GM19452 (cell line): Measurements from ENCODE around the gene IRS1.

ENCODE experiments used
- ATAC-seq: cut with Tn5 transposase; IDR thresholded peaks from one replicate; pipeline ENCODE4 v1.9.1; 2021; ENCODE audit not compliant: unreplicated experiment

IRS1 gene

GRCh38 chr2:226693521-226693920 lies 106.1 kb downstream of the IRS1 start:
- no peak for ATAC-seq

GRCh38 chr2:226692521-226693126 lies 107.0 kb downstream of the IRS1 start:
- ATAC-seq: no peak

- no peak for ATAC-seq
These were observed 108.4 kb downstream of the IRS1 start for GRCh38 chr2:226691255-226691654.

- ATAC-seq: no peak
These were observed 109.1 kb downstream of the IRS1 start for GRCh38 chr2:226690461-226691024.

- no peak for ATAC-seq
These were observed 111.9 kb downstream of the IRS1 start for GRCh38 chr2:226687641-226688253.

GRCh38 chr2:226684563-226684959 lies 115.1 kb downstream of the IRS1 start:
- ATAC-seq: no peak

GRCh38 chr2:226683944-226684562 lies 115.6 kb downstream of the IRS1 start:
- ATAC-seq: no peak

- ATAC-seq: no peak
These were observed 116.4 kb downstream of the IRS1 start for GRCh38 chr2:226683196-226683595.
